Measurements from ENCODE around the gene EID3.

The EID3 gene

GRCh38 chr12:104337030-104337558 lies 33.6 kb downstream of the EID3 start:
- POLR2A ChIA-PET, result interaction anchor here (0.5 kb wide), 1 partner anchor 17 kb away, joined by 6 read pairs; no protein-coding TSS in a partner anchor
- no peaks in the 10 kb centered on the region for H3K27me3 ChIP-seq (replicated peaks in 2 of 5; ENCODE audit: control insufficient read depth in 4 of 5, insufficient read depth in 5 of 5, low read length in 4 of 5)
- WGBS (ENCODE audit: insufficient coverage), result 93% methylated on average over 3 of the region's 7 CpGs
- H3K4me1 ChIP-seq (ENCODE audit: control extremely low read depth in 1 of 4, control insufficient read depth in 4 of 4, insufficient read depth in 4 of 4, low read length in 3 of 4), result no peaks in the 10 kb centered on the region
- CTCF ChIA-PET, result interaction anchor here (1.1 kb wide), 1 partner anchor 22 kb away, joined by 3 read pairs; no protein-coding TSS in a partner anchor
- peaks cover 31 to 72% (median 58%) of the 10 kb centered on the region in 4 experiments for H3K36me3 ChIP-seq (ENCODE audit: control insufficient read depth in 4 of 4, insufficient read depth in 4 of 4, low read length in 3 of 4)
- H3K9me3 ChIP-seq (ENCODE audit: control extremely low read depth in 1 of 5, control insufficient read depth in 4 of 5, insufficient read depth in 2 of 5, low read depth in 1 of 5, low read length in 4 of 5), result no peaks in the 10 kb centered on the region
- DNase-seq, result no peak
- no peak overlapping the region for H3K27ac ChIP-seq (ENCODE audit: insufficient read depth in 1 of 2, low read depth in 1 of 2, low read length in 2 of 2, poor library complexity in 1 of 2, severe bottlenecking in 2 of 2)
- H3K4me3 ChIP-seq (ENCODE audit: control insufficient read depth in 1 of 7, extremely low read depth in 1 of 7, insufficient read depth in 4 of 7, low read depth in 2 of 7, low read length in 6 of 7), result no peak overlapping the region

DNA sequence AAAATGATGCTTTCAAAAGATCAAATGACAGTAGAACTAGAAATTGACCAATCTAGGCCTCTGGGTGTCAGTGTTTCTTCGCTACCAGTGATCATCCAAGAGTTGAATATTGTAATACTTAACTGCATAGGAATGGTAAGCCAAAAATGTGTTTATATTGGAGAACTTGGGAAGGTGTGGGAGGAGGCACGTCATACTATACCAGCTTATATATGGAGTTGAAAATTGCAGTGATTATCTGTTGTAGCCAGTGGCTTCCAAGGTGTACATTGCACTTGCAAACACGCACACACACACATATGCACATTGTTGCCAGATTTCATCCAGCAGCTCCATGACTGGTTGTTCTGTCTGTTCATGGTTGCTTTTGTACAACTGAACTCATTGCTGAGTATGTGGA lies 36.1 kb downstream of the EID3 start:
- H3K36me3 ChIP-seq (ENCODE audit: control insufficient read depth in 4 of 4, insufficient read depth in 4 of 4, low read length in 3 of 4), result peaks cover 31 to 80% (median 58%) of the 10 kb centered on the region in 4 experiments
- CTCF ChIA-PET, result interaction anchor here (0.8 to 2.1 kb wide), 6 partner anchors 10 to 138 kb away, joined by 3 to 8 read pairs (median 4); no protein-coding TSS in a partner anchor
- no peak overlapping the region for H3K4me3 ChIP-seq (ENCODE audit: control insufficient read depth in 1 of 7, extremely low read depth in 1 of 7, insufficient read depth in 4 of 7, low read depth in 2 of 7, low read length in 6 of 7)
- H3K4me1 ChIP-seq (ENCODE audit: control extremely low read depth in 1 of 4, control insufficient read depth in 4 of 4, insufficient read depth in 4 of 4, low read length in 3 of 4), result no peaks in the 10 kb centered on the region
- 94% methylated on average over 2 of the region's 3 CpGs for WGBS (ENCODE audit: insufficient coverage)
- H3K27me3 ChIP-seq (replicated peaks in 2 of 5; ENCODE audit: control insufficient read depth in 4 of 5, insufficient read depth in 5 of 5, low read length in 4 of 5), result no peaks in the 10 kb centered on the region
- no peaks in the 10 kb centered on the region for H3K9me3 ChIP-seq (ENCODE audit: control extremely low read depth in 1 of 5, control insufficient read depth in 4 of 5, insufficient read depth in 2 of 5, low read depth in 1 of 5, low read length in 4 of 5)
- no peak overlapping the region for H3K27ac ChIP-seq (ENCODE audit: insufficient read depth in 1 of 2, low read depth in 1 of 2, low read length in 2 of 2, poor library complexity in 1 of 2, severe bottlenecking in 2 of 2)
- POLR2A ChIA-PET, result no interaction called here
- no peak for DNase-seq

DNA sequence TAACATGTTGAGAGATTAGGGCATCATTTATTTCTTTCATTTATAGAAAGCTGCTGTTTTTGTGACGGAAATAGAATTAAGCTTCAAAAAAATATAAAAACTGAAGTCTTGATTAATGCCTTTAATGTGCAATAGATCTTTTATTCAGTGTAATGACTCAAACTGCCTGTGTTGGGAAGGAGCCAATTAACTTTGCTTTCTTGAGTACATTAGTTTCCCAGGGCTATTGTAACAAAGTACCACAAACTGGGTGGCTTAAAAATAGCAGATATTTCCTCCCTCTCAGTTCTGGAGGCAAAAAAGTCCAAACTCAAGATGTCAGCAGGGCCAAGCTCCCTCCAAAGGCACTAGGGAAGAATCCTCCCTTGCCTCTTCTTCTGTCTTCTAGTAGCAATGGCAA lies 36.6 kb downstream of the EID3 start:
- POLR2A ChIA-PET, result no interaction called here
- no peak overlapping the region for H3K4me3 ChIP-seq (ENCODE audit: control insufficient read depth in 1 of 7, extremely low read depth in 1 of 7, insufficient read depth in 4 of 7, low read depth in 2 of 7, low read length in 6 of 7)
- H3K27me3 ChIP-seq (replicated peaks in 2 of 5; ENCODE audit: control insufficient read depth in 4 of 5, insufficient read depth in 5 of 5, low read length in 4 of 5), result no peaks in the 10 kb centered on the region
- no CpG with 5 or more reads among the region's 1 CpG for WGBS (ENCODE audit: insufficient coverage)
- H3K36me3 ChIP-seq (ENCODE audit: control insufficient read depth in 4 of 4, insufficient read depth in 4 of 4, low read length in 3 of 4), result peaks cover 33 to 78% (median 58%) of the 10 kb centered on the region in 4 experiments
- DNase-seq, result no peak
- no peak overlapping the region for H3K27ac ChIP-seq (ENCODE audit: insufficient read depth in 1 of 2, low read depth in 1 of 2, low read length in 2 of 2, poor library complexity in 1 of 2, severe bottlenecking in 2 of 2)
- no peaks in the 10 kb centered on the region for H3K9me3 ChIP-seq (ENCODE audit: control extremely low read depth in 1 of 5, control insufficient read depth in 4 of 5, insufficient read depth in 2 of 5, low read depth in 1 of 5, low read length in 4 of 5)
- CTCF ChIA-PET, result interaction anchor here (1.4 to 2.1 kb wide), 4 partner anchors 9 to 87 kb away, joined by 4 to 8 read pairs (median 4); no protein-coding TSS in a partner anchor
- H3K4me1 ChIP-seq (ENCODE audit: control extremely low read depth in 1 of 4, control insufficient read depth in 4 of 4, insufficient read depth in 4 of 4, low read length in 3 of 4), result no peaks in the 10 kb centered on the region

DNA sequence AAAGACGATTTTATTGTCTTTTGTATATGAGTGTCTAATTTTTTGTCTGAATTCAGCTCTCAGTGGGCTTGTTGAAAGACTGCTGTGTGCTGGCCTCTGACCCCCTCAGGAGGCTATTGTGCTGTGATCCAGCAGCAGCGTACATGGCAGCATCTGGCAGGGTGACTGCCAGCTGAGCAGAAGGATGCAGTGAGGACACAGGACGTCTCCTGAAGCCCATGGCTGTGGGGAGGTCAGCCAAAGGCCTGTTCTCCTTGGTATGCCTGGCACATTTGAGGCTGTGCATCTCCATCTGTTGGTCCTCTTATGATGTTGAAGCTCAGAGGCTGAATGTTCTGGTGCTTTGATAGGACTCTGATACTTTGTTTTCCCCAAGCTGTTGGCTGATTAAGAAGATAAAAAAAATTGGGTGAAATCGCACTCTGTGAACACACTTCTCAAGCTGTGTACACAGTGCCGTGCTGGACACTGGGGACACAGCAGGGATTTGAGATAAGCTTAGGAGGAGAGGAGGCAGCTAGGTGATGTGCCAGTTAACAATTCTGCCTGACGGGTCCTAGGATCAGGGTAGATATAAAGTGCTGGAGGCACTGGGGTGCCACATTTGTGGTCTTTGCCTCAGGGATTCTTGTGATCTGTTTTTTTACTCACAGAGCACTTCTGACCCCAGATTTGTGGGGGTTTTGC lies 37.5 kb downstream of the EID3 start:
- Histone ChIP-seq H3K36me3 (ENCODE audit: control insufficient read depth in 4 of 4, insufficient read depth in 4 of 4, low read length in 3 of 4) (peaks cover 31 to 73% (median 62%) of the 10 kb centered on the region in 4 experiments), H3K4me3 (ENCODE audit: control insufficient read depth in 1 of 7, extremely low read depth in 1 of 7, insufficient read depth in 4 of 7, low read depth in 2 of 7, low read length in 6 of 7) (no peak overlapping the region), H3K4me1 (ENCODE audit: control extremely low read depth in 1 of 4, control insufficient read depth in 4 of 4, insufficient read depth in 4 of 4, low read length in 3 of 4) (no peaks in the 10 kb centered on the region), H3K27me3 (replicated peaks in 2 of 5; ENCODE audit: control insufficient read depth in 4 of 5, insufficient read depth in 5 of 5, low read length in 4 of 5) (no peaks in the 10 kb centered on the region), H3K27ac (ENCODE audit: insufficient read depth in 1 of 2, low read depth in 1 of 2, low read length in 2 of 2, poor library complexity in 1 of 2, severe bottlenecking in 2 of 2) (no peak overlapping the region), H3K9me3 (ENCODE audit: control extremely low read depth in 1 of 5, control insufficient read depth in 4 of 5, insufficient read depth in 2 of 5, low read depth in 1 of 5, low read length in 4 of 5) (no peaks in the 10 kb centered on the region)
- CTCF ChIA-PET, result interaction anchor here (1.0 to 2.1 kb wide), 4 partner anchors 8 to 41 kb away, joined by 3 to 8 read pairs (median 4); no protein-coding TSS in a partner anchor
- no peak for DNase-seq
- 96% methylated on average over 6 of the region's 6 CpGs for WGBS (ENCODE audit: insufficient coverage)
- POLR2A ChIA-PET, result interaction anchor here (0.9 kb wide), 1 partner anchor 8 kb away, joined by 4 read pairs; no protein-coding TSS in a partner anchor

DNA sequence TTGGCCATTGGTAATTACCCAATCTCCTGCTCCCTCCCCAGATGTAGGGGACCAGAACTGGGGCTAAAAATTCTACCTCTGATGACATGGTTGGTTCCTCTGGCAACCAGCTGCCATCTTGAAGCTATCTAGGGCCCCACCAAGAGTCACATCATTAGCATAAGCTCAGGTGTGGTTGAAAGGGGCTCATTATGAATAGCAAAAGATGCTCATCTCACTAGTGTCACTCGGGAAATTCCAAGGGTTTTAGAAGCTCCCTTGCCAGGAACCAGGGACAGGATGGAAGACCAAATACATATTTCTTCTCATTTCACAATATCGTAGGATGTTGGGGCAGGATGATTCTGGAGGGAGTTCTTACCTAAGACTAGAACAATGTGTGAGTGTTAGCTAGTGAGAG lies 38.6 kb downstream of the EID3 start:
- WGBS (ENCODE audit: insufficient coverage), result no CpG with 5 or more reads among the region's 2 CpGs
- CTCF ChIA-PET, result interaction anchor here (1.0 to 1.3 kb wide), 2 partner anchors 24 to 40 kb away, joined by 3 read pairs; no protein-coding TSS in a partner anchor
- POLR2A ChIA-PET, result interaction anchor here (0.9 kb wide), 1 partner anchor 9 kb away, joined by 4 read pairs; no protein-coding TSS in a partner anchor

DNA sequence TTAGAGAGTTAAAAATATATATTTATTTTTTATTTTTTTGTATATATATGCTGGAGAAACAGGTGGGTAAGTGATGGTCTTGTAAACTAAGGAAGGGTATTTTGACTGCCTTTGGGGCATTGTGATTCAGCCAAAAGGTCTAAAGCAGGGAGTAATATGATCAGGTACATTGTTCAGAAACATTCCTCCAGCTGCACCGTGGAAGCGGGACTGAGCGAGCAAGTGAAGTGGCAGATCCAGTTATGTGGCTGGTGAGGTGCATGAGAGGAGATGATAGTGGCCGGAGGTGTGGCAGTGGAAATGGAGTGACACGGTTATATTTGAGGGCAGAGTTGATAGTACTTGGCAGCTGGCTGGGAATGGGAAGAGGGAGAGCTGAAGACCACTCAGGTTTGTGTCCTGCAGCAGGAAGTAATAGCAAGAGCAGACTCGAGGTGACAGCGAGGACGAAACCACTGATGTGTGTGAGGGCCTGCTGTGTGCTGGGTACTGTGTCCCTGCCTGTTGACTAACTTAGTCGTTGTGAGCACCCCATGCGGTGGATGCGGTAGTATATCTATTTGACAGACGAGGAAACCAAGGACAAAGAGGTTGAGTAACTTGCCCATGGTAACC lies 39.2 kb downstream of the EID3 start:
- no peaks in the 10 kb centered on the region for H3K4me1 ChIP-seq (ENCODE audit: control extremely low read depth in 1 of 4, control insufficient read depth in 4 of 4, insufficient read depth in 4 of 4, low read length in 3 of 4)
- H3K36me3 ChIP-seq (ENCODE audit: control insufficient read depth in 4 of 4, insufficient read depth in 4 of 4, low read length in 3 of 4), result peaks cover 33 to 70% (median 58%) of the 10 kb centered on the region in 4 experiments
- ChIA-PET POLR2A (no interaction called here), CTCF (interaction anchor here (0.9 to 1.9 kb wide), 3 partner anchors 21 to 24 kb away, joined by 3 to 4 read pairs (median 4); no protein-coding TSS in a partner anchor)
- H3K27me3 ChIP-seq (replicated peaks in 2 of 5; ENCODE audit: control insufficient read depth in 4 of 5, insufficient read depth in 5 of 5, low read length in 4 of 5), result no peaks in the 10 kb centered on the region
- no peak for DNase-seq
- H3K27ac ChIP-seq (ENCODE audit: insufficient read depth in 1 of 2, low read depth in 1 of 2, low read length in 2 of 2, poor library complexity in 1 of 2, severe bottlenecking in 2 of 2), result no peak overlapping the region
- H3K4me3 ChIP-seq (ENCODE audit: control insufficient read depth in 1 of 7, extremely low read depth in 1 of 7, insufficient read depth in 4 of 7, low read depth in 2 of 7, low read length in 6 of 7), result no peak overlapping the region
- WGBS (ENCODE audit: insufficient coverage), result 91% methylated on average over 12 of the region's 12 CpGs
- H3K9me3 ChIP-seq (ENCODE audit: control extremely low read depth in 1 of 5, control insufficient read depth in 4 of 5, insufficient read depth in 2 of 5, low read depth in 1 of 5, low read length in 4 of 5), result no peaks in the 10 kb centered on the region

More for the DNA sequence above, 38.6 kb downstream of the EID3 start:
- Histone ChIP-seq H3K9me3 (ENCODE audit: control extremely low read depth in 1 of 5, control insufficient read depth in 4 of 5, insufficient read depth in 2 of 5, low read depth in 1 of 5, low read length in 4 of 5) (no peaks in the 10 kb centered on the region), H3K27me3 (replicated peaks in 2 of 5; ENCODE audit: control insufficient read depth in 4 of 5, insufficient read depth in 5 of 5, low read length in 4 of 5) (no peaks in the 10 kb centered on the region), H3K27ac (ENCODE audit: insufficient read depth in 1 of 2, low read depth in 1 of 2, low read length in 2 of 2, poor library complexity in 1 of 2, severe bottlenecking in 2 of 2) (no peak overlapping the region), H3K4me3 (ENCODE audit: control insufficient read depth in 1 of 7, extremely low read depth in 1 of 7, insufficient read depth in 4 of 7, low read depth in 2 of 7, low read length in 6 of 7) (no peak overlapping the region), H3K36me3 (ENCODE audit: control insufficient read depth in 4 of 4, insufficient read depth in 4 of 4, low read length in 3 of 4) (peaks cover 29 to 68% (median 57%) of the 10 kb centered on the region in 4 experiments), H3K4me1 (ENCODE audit: control extremely low read depth in 1 of 4, control insufficient read depth in 4 of 4, insufficient read depth in 4 of 4, low read length in 3 of 4) (no peaks in the 10 kb centered on the region)
- no peak for DNase-seq
